HK-2 (cell line): Measurements from ENCODE around the gene HNRNPLL.
"Not testable (repeated sequence)": the region's sequence is repeated elsewhere in the genome, so short reads cannot be mapped to it uniquely, and the experiment has no call there.

Experiments
- DNase-seq: peaks from one replicate; pipeline ENCODE4 v3.0.0-alpha.2; 2018; ENCODE audit not compliant: unreplicated experiment

HNRNPLL gene

GRCh38 chr2:38619458-38620164, 16.9 kb upstream of the HNRNPLL start:
- DNase-seq: no peak

GRCh38 chr2:38617301-38617700, 14.6 kb upstream of the HNRNPLL start:
- DNase-seq: no peak

- no peak for DNase-seq
Observed at GRCh38 chr2:38615237-38615636, 12.5 kb upstream of the HNRNPLL start.

- DNase-seq: no peak
Observed at GRCh38 chr2:38613849-38614213, 11.1 kb upstream of the HNRNPLL start.

GRCh38 chr2:38613126-38613848, 10.6 kb upstream of the HNRNPLL start:
- DNase-seq: no peak

- no peak for DNase-seq
Observed at GRCh38 chr2:38610851-38611801, 8.4 kb upstream of the HNRNPLL start.

GRCh38 chr2:38609246-38609645, 6.5 kb upstream of the HNRNPLL start:
- DNase-seq: not testable (repeated sequence)

GRCh38 chr2:38608755-38609154, 6.0 kb upstream of the HNRNPLL start:
- no peak for DNase-seq

- no peak for DNase-seq
Observed at GRCh38 chr2:38605298-38605830, 2.6 kb upstream of the HNRNPLL start.

GRCh38 chr2:38603402-38604290, 918 bp upstream of the HNRNPLL start:
- DNase-seq: peak; percentile 75

- DNase-seq: no peak
Observed at GRCh38 chr2:38602136-38602731, 494 bp downstream of the HNRNPLL start.

GRCh38 chr2:38601463-38602135, 1.1 kb downstream of the HNRNPLL start:
- no peak for DNase-seq

GRCh38 chr2:38600921-38601455, 1.7 kb downstream of the HNRNPLL start:
- no peak for DNase-seq

- DNase-seq: no peak
Observed at GRCh38 chr2:38600242-38600891, 2.4 kb downstream of the HNRNPLL start.

- no peak for DNase-seq
Observed at GRCh38 chr2:38599706-38600105, 3.0 kb downstream of the HNRNPLL start.

- DNase-seq: no peak
Observed at GRCh38 chr2:38598991-38599295, 3.8 kb downstream of the HNRNPLL start.

GRCh38 chr2:38598200-38598990, 4.3 kb downstream of the HNRNPLL start:
- no peak for DNase-seq

- no peak for DNase-seq
Observed at GRCh38 chr2:38597115-38597514, 5.6 kb downstream of the HNRNPLL start.

- no peak for DNase-seq
Observed at GRCh38 chr2:38596229-38596628, 6.5 kb downstream of the HNRNPLL start.
